Ammon's horn (tissue), 1 donor: Measurements from ENCODE around the gene PPID.
"Not testable (repeated sequence)": the region's sequence is repeated elsewhere in the genome, so short reads cannot be mapped to it uniquely, and the experiment has no call there.

Source experiments
- DNase-seq: peaks from one replicate; pipeline ENCODE4 v3.0.0-alpha.2; 2016; ENCODE audit warnings: low spot score

Gene PPID

DNA sequence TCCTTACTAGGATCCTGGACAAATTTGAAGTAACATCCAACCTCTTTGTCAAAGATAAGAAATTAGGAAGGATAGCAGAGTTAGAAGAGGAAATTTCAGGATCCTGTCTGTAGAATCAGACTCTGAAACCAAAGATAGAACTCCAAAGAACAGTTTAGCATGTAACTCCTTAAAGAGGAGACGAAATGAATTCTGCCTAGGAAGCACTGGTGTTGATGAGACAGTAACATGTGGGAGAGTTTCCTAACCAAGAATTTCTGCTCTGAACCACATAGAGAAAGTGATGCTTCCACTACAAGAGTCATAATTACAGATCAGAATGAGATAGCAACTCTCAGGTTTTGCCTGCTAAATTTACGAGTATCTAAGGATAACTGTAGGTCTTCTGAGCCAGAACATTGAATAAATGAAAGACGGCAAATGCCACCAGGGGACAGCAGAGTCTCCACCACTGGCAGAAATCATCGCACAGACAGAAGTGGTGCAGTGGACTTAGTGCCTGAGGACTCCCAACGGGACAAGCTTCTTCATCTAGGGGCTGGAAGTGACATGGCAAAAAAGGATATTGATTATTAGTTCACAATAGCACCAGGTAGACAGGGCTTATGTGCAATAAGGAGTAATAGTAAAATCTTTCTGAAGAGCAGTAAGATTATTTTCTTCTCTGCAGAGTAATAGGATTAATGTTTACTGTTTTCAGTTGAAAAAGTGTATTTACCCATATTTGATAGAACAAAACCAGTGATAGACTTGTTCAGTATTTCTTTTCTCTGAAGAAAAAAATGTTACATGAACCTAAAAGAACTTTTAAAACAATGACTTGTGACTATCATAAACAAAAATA lies 6.7 kb upstream of the PPID start:
- peak; percentile 89 for DNase-seq

DNA sequence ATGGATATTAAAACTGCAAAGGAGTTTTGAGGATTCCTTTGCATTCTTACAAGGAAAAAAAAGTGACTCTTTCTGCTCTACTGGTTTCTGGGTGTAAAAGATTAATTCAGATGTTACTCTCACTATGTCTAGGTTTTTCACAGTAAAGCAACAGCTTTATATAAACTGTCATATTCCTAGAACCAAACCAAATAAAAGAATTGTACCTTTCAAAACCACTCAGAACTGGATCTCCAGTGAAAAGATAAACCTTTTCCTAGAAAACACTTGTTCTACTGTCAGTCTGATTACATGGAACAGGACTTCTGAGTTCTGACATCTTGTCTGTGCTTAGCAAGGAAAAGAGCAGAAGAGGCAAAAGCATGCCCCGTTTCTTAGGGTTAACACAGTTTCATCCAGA lies 5.0 kb upstream of the PPID start:
- DNase-seq = no peak

DNA sequence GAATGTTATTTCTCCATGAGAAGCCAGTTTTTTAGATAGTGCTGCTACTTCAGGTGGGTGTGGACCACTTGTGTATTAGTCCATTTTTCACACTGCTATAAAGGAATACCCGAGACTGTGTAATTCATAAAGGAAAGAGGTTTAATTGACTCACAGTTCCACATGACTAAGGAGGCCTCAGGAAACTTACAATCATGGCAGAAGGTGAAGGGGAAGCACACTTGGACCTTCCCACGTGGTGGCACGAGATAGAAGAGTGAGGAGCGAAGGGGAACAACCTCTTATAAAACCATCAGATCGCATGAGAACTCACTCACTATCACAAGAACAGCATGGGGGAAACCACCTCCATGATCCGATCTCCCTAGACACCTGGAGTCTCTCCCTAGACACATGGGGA lies 3.4 kb upstream of the PPID start:
- no peak for DNase-seq

DNA sequence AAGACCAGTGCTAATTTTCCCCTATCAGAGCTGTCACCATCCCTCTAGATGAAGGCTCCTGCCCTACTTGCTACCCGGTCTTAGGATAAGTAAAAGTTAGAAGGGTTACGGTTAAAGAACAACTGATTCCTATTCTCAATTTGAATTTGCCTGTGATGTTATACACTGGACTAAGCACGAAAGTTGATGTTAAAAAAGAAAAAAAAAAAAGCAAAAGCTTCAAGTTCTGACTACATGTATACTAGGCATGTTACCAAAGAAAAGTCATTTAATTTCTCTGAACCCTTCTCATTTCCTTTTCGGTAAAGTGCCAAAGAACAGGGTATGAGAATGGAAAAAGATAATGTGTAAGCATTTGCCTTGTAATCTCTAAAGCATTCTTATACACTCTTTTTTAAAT lies 1.4 kb upstream of the PPID start:
- DNase-seq = no peak

DNA sequence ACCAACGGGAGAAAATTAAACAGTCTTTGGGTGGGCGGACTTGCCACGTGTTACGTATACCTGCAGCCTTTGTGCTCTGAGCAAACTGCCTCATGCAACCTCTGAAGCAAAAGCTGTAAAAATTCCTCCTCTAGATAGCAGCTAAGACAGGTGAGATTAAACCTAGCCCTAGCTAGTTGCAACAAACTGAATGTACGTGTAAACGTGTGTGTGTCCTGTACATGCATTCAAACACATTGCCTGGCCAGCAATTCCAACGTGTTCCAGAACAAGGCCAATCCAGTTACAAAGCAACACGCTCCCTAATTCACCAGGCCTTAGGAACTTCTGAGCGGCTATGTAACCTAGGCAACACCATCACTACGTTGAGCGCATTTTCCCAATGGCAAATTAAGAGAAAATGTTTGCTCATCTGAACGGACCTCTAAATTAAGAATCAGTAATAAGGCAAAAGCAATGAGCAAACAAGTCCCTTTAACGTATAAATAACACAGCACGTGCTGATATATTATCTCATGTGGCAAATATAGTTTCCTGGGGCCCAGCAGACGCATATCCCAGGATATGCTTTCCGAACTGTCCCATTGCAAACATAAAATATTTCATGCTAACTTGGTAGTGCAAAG lies 792 bp downstream of the PPID start:
- peak; percentile 69 for DNase-seq

DNA sequence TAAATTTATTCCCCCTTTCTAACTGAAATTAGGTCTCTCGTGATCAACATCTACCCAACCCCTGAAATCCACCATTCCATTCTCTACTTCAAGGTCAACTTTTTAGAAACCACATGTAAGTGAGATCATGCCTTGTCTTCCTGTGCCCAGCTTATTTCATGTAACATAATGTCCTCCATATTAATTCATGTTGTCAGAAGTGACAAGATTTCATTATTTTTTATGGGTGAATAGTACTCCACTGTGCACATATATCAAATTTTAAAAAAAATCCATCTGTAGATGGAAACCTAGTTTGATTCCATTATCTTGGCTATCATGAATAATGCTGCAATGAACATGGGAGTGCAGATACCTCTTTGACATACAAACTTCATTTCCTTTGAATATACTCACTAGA lies 1.5 kb downstream of the PPID start:
- DNase-seq = no peak

DNA sequence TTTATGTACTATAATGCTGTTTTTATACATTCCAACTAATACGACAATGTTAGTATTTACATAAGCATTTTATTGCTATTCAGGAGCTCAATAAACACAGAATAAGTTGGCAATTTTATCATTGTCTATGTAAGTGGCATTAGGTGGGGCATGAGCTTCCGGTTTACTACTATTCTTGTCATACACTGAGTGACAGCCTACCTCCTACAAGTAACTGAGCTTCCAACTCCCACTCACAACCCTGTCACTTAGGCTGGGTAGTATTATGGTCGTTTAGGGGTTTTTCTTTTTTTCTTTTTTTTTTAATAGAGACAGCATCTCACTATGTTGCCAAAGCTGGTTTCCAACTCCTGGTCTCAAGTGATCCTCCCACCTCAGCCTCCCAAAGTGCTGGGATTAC lies 7.4 kb downstream of the PPID start:
- no peak for DNase-seq

DNA sequence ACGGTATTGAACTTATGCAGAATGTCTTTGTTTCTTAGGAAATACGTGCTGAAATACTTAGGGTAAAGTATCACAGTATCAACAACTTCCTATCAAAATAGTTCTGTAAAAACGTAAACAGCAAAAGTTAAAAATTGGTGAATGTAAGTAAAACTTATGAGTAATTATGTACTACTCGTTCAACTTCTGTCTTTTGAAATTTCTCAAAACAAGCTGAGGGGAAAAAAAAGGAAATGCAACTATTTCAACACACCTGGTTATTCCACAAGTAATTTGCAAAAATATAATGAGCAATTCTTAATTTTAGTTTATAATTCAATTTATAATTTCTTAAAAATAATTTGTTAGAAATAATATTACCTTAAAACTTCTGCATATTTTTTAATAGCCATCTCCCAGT lies 8.3 kb downstream of the PPID start:
- DNase-seq = no peak

DNA sequence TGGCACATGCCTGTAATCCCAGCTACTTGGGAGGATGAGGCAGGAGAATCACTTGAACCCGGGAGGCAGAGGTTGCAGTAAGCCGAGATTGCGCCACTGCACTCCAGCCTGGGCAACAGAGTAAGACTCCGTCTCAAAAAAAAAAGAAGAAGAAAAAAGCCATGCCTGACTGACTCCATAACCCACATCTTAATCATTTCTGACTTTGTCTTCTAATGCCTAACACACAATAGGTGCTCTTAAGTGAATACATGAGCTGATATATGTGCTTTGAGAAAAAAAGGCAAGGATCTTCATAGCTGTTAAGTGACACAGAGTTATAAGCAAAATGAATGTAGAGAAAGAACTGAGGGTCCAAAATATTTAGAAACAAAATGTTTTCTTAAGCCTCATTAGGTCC lies 10.6 kb downstream of the PPID start:
- not testable (repeated sequence) for DNase-seq

DNA sequence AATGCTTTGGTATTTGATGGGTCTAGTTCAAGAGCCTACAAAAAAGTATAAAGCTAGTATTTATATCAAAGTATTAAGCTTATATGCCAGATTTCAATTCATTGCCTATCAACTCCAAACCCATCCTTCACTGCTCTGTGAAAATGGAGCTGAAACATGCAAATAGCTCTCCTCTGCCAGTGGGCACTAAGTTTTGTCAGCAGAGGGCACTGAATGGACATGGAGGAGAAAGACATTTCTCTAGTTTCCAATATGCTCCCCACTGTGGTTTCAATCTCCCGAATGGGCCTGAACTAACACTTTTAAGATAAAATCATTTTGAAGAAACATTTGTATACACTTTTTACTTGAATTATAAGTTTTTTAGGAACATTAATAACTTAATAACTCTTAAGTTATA lies 12.4 kb downstream of the PPID start:
- DNase-seq = no peak

DNA sequence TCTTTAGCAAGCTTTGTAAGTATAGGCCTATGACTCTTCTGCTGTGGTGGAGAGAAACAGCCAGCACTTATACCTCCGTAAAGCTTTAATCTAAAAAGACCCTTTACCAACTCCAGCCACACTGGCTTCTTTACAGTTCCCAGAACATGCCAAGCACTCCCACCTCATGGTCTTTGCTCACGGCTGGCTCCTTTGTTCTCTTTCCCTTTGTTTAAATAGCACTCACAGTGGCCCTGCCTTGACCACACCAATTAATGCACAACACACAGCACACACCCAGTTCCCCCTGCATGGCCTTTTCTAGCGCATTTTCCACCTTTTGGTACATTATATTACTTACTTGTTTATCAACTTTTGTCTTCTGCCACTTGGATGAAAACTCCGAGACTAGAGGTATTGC lies 18.9 kb downstream of the PPID start:
- no peak for DNase-seq

DNA sequence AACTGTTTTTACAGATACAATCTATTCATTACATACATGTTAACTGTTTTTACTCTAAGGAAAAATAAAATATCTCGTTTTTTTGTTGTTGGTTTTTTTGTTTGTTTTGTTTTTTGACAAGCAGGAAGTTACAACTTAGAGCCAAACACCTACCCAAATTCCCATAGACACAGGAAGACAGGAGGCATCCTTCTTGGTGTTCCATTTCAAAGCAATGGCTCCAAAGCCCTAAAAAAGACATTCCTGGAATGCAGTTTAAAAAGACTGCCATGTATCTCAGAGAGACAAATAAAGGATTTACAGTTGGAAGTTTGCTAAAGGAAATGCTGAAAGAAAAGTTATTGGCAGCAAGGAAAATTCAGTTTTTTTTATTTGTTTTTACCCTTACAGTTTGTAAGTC lies 34.4 kb downstream of the PPID start:
- no peak for DNase-seq

DNA sequence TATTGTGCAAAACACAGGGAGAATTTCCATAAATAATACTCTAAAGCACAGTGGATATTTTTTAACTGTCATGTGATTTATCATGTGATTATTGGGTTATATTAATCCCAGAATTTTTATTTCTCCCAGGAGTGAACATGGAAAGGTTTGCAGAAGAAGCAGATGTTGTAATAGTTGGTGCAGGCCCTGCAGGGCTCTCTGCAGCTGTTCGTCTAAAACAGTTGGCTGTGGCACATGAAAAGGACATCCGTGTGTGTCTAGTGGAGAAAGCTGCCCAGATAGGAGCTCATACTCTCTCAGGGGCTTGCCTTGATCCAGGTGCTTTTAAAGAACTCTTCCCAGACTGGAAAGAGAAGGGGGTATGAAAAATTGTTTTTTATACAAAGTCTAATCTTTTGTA lies 41.1 kb downstream of the PPID start:
- no peak for DNase-seq

DNA sequence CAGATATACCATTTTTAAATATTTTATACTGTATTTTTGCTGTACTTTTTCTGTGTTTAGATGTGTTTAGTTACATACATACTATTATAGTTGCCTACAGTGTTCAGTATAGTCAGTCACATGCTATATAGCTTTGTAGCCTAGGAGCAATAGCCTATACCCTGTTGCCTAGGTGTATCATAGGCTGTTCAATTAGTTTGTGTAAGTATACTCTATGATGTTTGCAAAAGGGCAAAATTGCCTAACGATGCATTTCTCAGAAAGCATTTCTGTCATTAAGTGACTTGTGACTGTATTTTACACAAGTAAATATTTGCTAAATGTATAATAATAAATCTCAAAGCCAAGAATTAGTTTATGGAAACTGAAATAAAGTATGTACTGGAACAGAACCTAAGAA lies 41.6 kb downstream of the PPID start:
- no peak for DNase-seq

DNA sequence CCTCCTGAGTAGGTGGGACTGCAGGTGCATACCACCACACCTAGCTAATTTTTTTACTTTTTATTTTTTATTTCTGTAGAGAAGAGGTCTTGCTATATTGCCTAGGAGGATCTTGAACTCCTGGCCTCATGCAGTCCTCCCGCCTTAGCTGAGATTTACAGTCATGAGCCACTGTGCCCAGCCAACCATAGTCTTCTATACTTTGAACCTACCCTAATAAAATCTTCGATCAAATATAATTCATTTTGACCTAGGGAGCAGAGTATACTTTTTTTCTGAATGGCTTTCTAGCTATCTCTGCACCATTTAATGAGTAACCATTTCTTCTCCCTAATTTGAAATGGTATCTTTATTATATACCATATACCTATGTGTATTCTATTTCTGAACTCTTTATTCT lies 44.4 kb downstream of the PPID start:
- DNase-seq = no peak

DNA sequence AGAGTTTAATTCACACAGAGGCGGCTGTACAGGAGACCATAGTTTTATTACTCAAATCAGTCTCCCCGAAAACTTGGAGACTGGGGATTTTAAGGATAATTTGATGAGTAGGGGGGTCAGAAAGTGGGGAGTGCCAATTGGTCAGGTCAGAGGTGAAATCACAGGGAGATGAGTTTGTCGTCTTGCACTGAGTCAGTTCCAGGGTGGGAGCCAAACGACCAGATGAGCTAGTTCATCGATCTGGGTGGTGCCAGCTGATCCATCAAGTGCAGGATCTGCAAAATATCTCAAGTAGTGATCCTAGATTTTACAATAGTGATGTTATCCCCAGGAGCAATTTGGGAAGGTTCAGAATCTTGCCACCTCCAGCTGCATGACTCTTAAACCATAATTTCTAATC lies 47.1 kb downstream of the PPID start:
- DNase-seq = no peak

DNA sequence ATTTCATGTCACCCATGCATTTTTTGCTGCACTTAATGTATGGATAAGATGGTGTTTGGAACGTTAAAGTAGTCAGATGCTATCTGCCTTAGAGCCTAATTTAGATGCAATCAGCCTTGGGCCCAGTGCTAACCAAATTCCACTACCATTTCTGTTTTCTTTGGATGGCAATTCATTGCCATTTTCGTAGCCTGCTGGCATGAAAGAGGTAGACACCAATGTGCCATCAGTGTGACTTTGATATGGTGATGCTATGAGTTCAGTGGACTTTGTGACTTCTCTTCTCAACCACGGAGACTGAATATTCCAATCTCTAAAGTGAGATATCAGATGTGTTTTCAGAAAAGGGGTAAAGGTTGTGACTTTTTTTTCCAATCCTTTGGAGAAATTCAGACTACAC lies 49.6 kb downstream of the PPID start:
- DNase-seq = no peak

DNA sequence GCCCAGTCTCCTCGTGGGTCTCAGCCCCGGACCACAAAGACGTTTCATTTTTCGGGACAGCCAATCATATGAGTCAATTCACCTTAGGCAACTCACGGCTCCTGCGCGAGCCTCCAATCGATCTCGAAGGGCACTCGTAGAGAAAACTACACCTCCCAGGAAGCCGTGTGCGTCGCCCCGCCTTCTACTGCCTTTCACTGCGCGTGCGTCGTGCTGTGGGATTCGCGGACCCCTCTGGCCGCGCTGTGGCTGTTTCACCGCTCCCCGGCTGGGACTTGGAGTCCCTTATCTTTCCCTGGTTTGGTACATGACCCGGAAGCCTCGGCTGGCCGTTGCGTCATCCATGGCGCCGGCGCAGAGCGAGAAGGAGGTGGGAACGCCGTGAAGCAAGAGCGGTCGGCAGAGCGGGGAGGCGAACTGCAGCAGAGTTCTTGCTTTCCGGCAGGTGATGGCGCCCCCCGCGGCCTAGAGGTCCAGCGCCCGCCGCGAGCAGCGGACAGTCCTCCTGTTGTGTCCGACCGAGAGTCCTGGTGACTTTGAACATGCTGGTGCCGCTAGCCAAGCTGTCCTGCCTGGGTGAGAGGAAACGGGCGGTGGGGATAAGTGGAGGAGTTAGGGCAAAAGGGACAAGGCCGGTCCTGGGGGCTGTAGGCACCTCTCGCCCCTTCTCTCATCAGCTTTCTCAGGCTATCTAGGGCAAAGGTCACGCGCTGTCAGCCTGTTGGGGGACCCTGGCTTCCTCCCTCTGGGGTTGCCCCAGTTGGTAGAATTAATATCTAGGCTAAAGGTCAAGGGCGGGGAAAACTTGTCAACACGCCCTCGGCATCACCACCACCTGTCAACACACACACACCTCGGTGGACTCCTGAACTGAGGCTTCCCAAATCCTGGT lies 51.0 kb downstream of the PPID start, which contains the start of gene ETFDH:
Gene ETFDH, plus strand, starts transcription at position 382 of the 892 bp plus-strand sequence. Its CDS starts 161 bp downstream, at position 543.
- peak; percentile 99 for DNase-seq

DNA sequence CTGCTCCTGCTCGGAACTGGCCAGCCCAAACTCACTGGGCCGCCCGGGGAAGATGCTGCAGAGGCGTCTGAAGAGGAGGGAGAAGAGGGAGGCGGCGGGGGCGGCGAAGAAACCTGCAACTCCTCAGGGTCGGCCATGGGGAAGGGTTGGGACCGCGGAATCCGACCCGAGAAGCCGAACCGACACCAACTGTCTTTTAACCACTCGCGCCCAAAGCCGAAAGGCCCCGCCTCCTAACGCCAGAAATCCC lies 51.6 kb downstream of the PPID start, which contains the start of gene C4orf46:
Gene C4orf46, minus strand, starts transcription at position 223 of the 250 bp plus-strand sequence. Its CDS starts 86 bp downstream, at position 137.
- no peak for DNase-seq

DNA sequence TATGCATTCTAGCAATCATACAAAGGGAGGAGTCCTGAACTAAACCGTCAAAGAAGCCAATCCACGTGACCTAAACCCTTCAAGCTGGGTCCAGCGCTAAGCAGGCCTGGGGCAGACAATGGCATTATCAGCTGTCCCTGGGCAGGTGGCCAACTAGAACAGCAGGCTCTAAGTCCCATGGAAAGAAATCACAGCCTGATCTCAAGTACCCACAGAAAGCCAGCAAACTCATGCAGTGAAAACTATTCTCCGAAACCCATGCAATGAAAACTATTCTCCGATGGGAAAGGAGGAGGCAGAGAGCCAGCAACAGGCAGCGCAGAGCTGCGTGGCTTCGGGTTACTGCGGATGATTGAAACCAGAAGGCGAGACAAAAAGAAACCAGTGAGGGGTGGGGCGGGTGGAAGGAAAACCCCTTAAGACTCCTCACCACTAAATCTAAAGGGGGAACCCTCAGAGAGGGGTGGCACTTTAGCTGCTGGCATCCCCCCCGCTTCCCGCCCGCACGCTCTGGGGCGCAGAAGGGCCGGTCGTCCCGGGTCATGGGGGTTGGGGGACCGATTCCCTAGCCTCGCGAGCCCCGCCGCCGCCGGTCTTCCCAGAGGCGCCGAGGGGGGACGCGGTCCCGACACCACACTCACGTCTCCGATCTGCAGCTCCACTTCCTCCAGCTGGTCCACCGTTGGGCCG lies 52.1 kb downstream of the PPID start:
- peak; percentile 79 for DNase-seq

DNA sequence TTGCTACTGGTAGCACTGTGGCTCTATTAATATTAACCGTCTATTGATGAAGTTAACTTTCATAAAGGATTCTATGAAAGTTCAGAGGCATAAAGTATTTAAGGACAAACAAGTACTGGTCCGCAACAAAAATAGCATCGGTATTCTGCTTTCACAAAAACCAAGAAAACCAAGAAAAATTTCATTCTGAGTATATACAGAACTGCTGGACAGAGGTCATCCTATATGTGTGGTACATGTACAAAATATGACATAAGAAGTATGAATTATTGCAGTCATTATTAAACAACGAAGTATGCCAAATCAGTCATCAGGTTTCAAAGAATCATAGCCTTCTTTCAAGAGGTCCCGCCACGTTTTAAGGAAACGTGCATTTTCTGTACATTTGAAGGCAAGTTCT lies 53.9 kb downstream of the PPID start:
- DNase-seq = no peak

DNA sequence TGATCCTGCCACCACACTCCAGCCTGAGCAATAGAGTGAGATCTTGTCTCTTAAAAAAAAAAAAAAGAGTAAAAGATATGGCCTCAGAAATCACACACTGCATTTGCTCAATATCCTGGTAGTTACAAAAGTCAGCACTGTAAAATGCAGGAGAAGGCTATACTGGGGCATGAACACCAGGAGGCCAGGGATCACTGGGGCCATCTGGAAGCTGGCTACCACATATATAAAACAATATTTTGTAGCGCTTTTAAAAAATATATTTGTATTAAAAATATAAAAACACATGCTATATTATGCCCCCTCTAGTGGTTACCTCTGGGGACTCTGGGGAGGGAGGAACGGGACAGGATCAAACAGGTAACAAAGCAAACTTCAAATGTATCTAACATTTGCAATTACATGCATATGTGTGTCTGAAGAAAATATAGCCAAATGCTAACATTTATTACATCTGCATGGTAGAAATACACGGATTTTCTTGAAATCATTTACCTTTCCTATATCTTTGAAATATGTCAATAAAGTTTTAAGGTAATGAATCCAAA lies 55.5 kb downstream of the PPID start:
- DNase-seq = no peak
